IMR-90 (cell line): ENCODE results near the gene PPRC1. TPM values are rescaled to one million over a fixed set of nuclear protein-coding genes. Genes with fewer than 3 reads are reported as not detected.

ENCODE experiments used
- ATAC-seq: fragments of 200-7000 bp; cut with Tn5 transposase; 2 replicates; pipeline ENCODE4 v1.9.1; 2020; ENCODE audit warnings: low read depth, mild to moderate bottlenecking, moderate library complexity
- BruUV-seq: library from RNA; stranded (reverse); fragments of 400-500 nt; replicated peaks from 2 replicates; lab custom pipeline; 2021; lab: Mats Ljungman, UMichigan
- CTCF ChIA-PET: fragments of 300-600 bp; formaldehyde crosslinking; extraction: SDS; loops from one replicate; lab custom pipeline; 2021; ENCODE audit warnings: antibody characterized with exemption; lab: Yijun Ruan, JAX
- POLR2A ChIA-PET: fragments of 300-600 bp; sonication (Branson Sonifier 250); formaldehyde crosslinking; loops from one replicate; lab custom pipeline; 2022; ENCODE audit warnings: antibody characterized with exemption; ENCODE audit not compliant: unreplicated experiment; lab: Charles Lee
- DNase-seq: peaks from one replicate; pipeline ENCODE4 v3.0.0; 2013
- H2AFZ ChIP-seq: replicated peaks from 2 replicates; pipeline ENCODE3; 2013; ENCODE audit warnings: low read length, mild to moderate bottlenecking; ENCODE audit not compliant: poor library complexity
- H2AK5ac ChIP-seq: 2 replicates; pipeline ENCODE4 v1.6.1; 2013; ENCODE audit warnings: low read depth, low read length, inconsistent platforms
- H2AK9ac ChIP-seq: replicated peaks from 2 replicates; pipeline ENCODE3; 2013; ENCODE audit warnings: mild to moderate bottlenecking, low read depth, low read length, moderate library complexity; ENCODE audit not compliant: poor library complexity
- H2BK120ac ChIP-seq: 2 replicates; pipeline ENCODE4 v1.6.1; 2013; ENCODE audit warnings: low read depth, low read length, inconsistent platforms
- H2BK15ac ChIP-seq: 3 replicates; pipeline ENCODE4 v1.6.1; 2013; ENCODE audit warnings: low read depth, low read length, inconsistent platforms
- H2BK20ac ChIP-seq: 2 replicates; pipeline ENCODE4 v1.6.1; 2013; ENCODE audit warnings: low read depth, mild to moderate bottlenecking, inconsistent platforms, low read length, moderate library complexity
- H2BK5ac ChIP-seq: 2 replicates; pipeline ENCODE4 v1.6.1; 2013; ENCODE audit warnings: mild to moderate bottlenecking, low read depth, low read length, inconsistent platforms; ENCODE audit not compliant: poor library complexity, severe bottlenecking
- H3K14ac ChIP-seq: replicated peaks from 2 replicates; pipeline ENCODE4 v1.6.1; 2013; ENCODE audit warnings: low read depth, low read length, inconsistent platforms
- H3K18ac ChIP-seq: 2 replicates; pipeline ENCODE4 v1.6.1; 2013; ENCODE audit warnings: low read depth, low read length, control low read depth
- H3K23ac ChIP-seq: 2 replicates; pipeline ENCODE4 v1.6.1; 2013; ENCODE audit warnings: low read depth, low read length, inconsistent platforms
- H3K27ac ChIP-seq: 2 replicates; pipeline ENCODE4 v1.5.1; 2013; ENCODE audit warnings: mild to moderate bottlenecking, control low read depth, low read length; ENCODE audit not compliant: insufficient read depth
- H3K27me3 ChIP-seq: 2 replicates; pipeline ENCODE4 v1.6.1; 2013; ENCODE audit warnings: low read length; ENCODE audit not compliant: control insufficient read depth, insufficient read depth
- H3K36me3 ChIP-seq: 2 replicates; pipeline ENCODE4 v1.6.1; 2013; ENCODE audit warnings: low read length, mixed read lengths; ENCODE audit not compliant: control insufficient read depth, insufficient read depth
- H3K4ac ChIP-seq: 2 replicates; pipeline ENCODE4 v1.6.1; 2013; ENCODE audit warnings: low read depth, low read length, inconsistent platforms
- H3K4me1 ChIP-seq: 2 replicates; pipeline ENCODE4 v1.6.1; 2013; ENCODE audit warnings: low read length, mixed read lengths; ENCODE audit not compliant: control insufficient read depth, insufficient read depth
- H3K4me2 ChIP-seq: 2 replicates; pipeline ENCODE4 v1.6.1; 2013; ENCODE audit warnings: low read depth, mild to moderate bottlenecking, control low read depth, low read length, moderate library complexity
- H3K4me3 ChIP-seq: 2 replicates; pipeline ENCODE4 v1.5.1; 2013; ENCODE audit warnings: low read depth, mild to moderate bottlenecking, control low read depth, low read length, moderate library complexity; ENCODE audit not compliant: insufficient read depth
- H3K56ac ChIP-seq: 2 replicates; pipeline ENCODE4 v1.6.1; 2013; ENCODE audit warnings: low read length, inconsistent platforms; ENCODE audit not compliant: insufficient read depth; ENCODE audit errors: extremely low read depth
- H3K79me1 ChIP-seq, 2 experiments: 2 replicates each; pipeline ENCODE4 v1.6.1; 2013; ENCODE audit warnings: low read length in 2 of 2, inconsistent platforms in 1 of 2, low read depth in 1 of 2
- H3K9ac ChIP-seq: 2 replicates; pipeline ENCODE4 v1.6.1; 2013; ENCODE audit warnings: low read depth, low read length, control low read depth
- H3K9me1 ChIP-seq: 2 replicates; pipeline ENCODE4 v1.6.1; 2013; ENCODE audit warnings: low read length, inconsistent platforms; ENCODE audit not compliant: insufficient read depth
- H3K9me3 ChIP-seq: 2 replicates; pipeline ENCODE4 v1.6.1; 2013; ENCODE audit warnings: low read length; ENCODE audit not compliant: control insufficient read depth, insufficient read depth
- H4K20me1 ChIP-seq: 2 replicates; pipeline ENCODE4 v1.6.1; 2013; ENCODE audit warnings: low read length, inconsistent platforms; ENCODE audit not compliant: insufficient read depth
- H4K5ac ChIP-seq: 2 replicates; pipeline ENCODE4 v1.6.1; 2013; ENCODE audit warnings: mild to moderate bottlenecking, low read depth, low read length, control low read depth
- H4K8ac ChIP-seq, 2 experiments: 2 replicates each; pipeline ENCODE4 v1.6.1; 2013; ENCODE audit warnings: low read depth in 2 of 2, low read length in 2 of 2, control low read depth in 1 of 2, inconsistent platforms in 1 of 2
- H4K91ac ChIP-seq: 2 replicates; pipeline ENCODE4 v1.6.1; 2013; ENCODE audit warnings: low read depth, low read length, inconsistent platforms; ENCODE audit not compliant: insufficient read depth
- BHLHE40 ChIP-seq: fragments of 150-350 bp; IDR thresholded peaks from 2 replicates; pipeline ENCODE4 v1.6.1; 2016; ENCODE audit warnings: mild to moderate bottlenecking, low read depth, low read length
- CEBPB ChIP-seq: IDR thresholded peaks from 2 replicates; pipeline ENCODE4 v1.6.1; 2012; ENCODE audit warnings: low read depth, low read length, improper control_type of control experiment
- FOS ChIP-seq: fragments of 150-350 bp; IDR thresholded peaks from 2 replicates; pipeline ENCODE4 v1.6.1; 2016; ENCODE audit warnings: low read depth, low read length
- MXI1 ChIP-seq: IDR thresholded peaks from 2 replicates; pipeline ENCODE4 v1.6.1; 2012; ENCODE audit warnings: low read depth, mild to moderate bottlenecking, low read length, moderate library complexity, borderline replicate concordance
- NFE2L2 ChIP-seq: fragments of 150-350 bp; IDR thresholded peaks from 2 replicates; pipeline ENCODE4 v1.6.1; 2016; ENCODE audit warnings: low read depth, mild to moderate bottlenecking, low read length
- POLR2A ChIP-seq: IDR thresholded peaks from 2 replicates; pipeline ENCODE4 v1.6.1; 2012; ENCODE audit warnings: mild to moderate bottlenecking, low read depth, low read length
- RAD21 ChIP-seq: IDR thresholded peaks from 2 replicates; pipeline ENCODE4 v1.6.1; 2012; ENCODE audit warnings: low read length, improper control_type of control experiment
- RCOR1 ChIP-seq: IDR thresholded peaks from 2 replicates; pipeline ENCODE4 v1.6.1; 2012; ENCODE audit warnings: mild to moderate bottlenecking, low read length, improper control_type of control experiment; ENCODE audit not compliant: insufficient replicate concordance
- RFX5 ChIP-seq: IDR thresholded peaks from 2 replicates; pipeline ENCODE4 v1.8.0; 2012; ENCODE audit warnings: low read depth, mild to moderate bottlenecking, low read length, moderate library complexity
- SMC3 ChIP-seq: fragments of 150-350 bp; IDR thresholded peaks from 2 replicates; pipeline ENCODE4 v1.6.1; 2016; ENCODE audit warnings: low read depth, mild to moderate bottlenecking, antibody characterized with exemption, low read length, moderate library complexity
- WGBS, 2 experiments: methylation state at CpG; one replicate each; pipeline versions ENCODE4 v1.1.5 to v1.1.7; 2013; ENCODE audit warnings: missing lambda C conversion rate in 2 of 2; ENCODE audit not compliant: insufficient read length in 1 of 2; ENCODE audit errors: extremely low coverage in 2 of 2; 5-methylcytosine and 5-hydroxymethylcytosine counted together
- dilution Hi-C: fragments of 300-500 bp; cut with HindIII; formaldehyde crosslinking; loops from one replicate; pipeline ENCODE4 v1.14.3; 2018; ENCODE audit warnings: low sequenced_read_pairs; ENCODE audit not compliant: unreplicated experiment
- in situ Hi-C: fragments of 300-500 bp; cut with MboI; formaldehyde crosslinking; loops from 3 replicates; pipeline ENCODE4 v1.14.3; 2019; ENCODE audit warnings: low sequenced_read_pairs, inconsistent platforms, mixed read lengths
- intact Hi-C: fragments of 100-400 bp; cut with micrococcal nuclease; formaldehyde crosslinking; loops from 2 replicates; pipeline ENCODE4 v1.10.0; 2022
- polyA plus RNA-seq, 3 experiments: library from polyadenylated mRNA; depleted of rRNA; stranded (reverse); fragments of >200 nt; gene quantifications; 2 replicates each; pipeline ENCODE4 v1.2.3, GENCODE V29; 2012; ENCODE audit warnings: low replicate concordance in 1 of 3
- total RNA-seq: library from RNA; depleted of rRNA; stranded (reverse); fragments of >200 nt; gene quantifications from 2 replicates; pipeline ENCODE4 v1.2.3, GENCODE V29; 2012
- TF ChIP-seq, protein P1 (sequence below): fragments of 150-350 bp; IDR thresholded peaks from 2 replicates; pipeline ENCODE4 v1.6.1; 2016; ENCODE audit warnings: low read depth, mild to moderate bottlenecking, low read length, moderate library complexity, borderline replicate concordance
- TF ChIP-seq, protein P2 (sequence below): conservative IDR thresholded peaks from 2 replicates; pipeline ENCODE4 v1.5.1; 2012; ENCODE audit warnings: mild to moderate bottlenecking, low read depth, low read length, improper control_type of control experiment
- TF ChIP-seq, protein P3 (sequence below): fragments of 150-350 bp; IDR thresholded peaks from 2 replicates; pipeline ENCODE4 v1.6.1; 2017; ENCODE audit warnings: mild to moderate bottlenecking, antibody characterized with exemption, low read length, low read depth

The PPRC1 gene
- total and polyA plus RNA-seq, 2 of the 4 experiments (the other 2 are of a cell fraction), result 11.8 to 38.7 TPM

DNA sequence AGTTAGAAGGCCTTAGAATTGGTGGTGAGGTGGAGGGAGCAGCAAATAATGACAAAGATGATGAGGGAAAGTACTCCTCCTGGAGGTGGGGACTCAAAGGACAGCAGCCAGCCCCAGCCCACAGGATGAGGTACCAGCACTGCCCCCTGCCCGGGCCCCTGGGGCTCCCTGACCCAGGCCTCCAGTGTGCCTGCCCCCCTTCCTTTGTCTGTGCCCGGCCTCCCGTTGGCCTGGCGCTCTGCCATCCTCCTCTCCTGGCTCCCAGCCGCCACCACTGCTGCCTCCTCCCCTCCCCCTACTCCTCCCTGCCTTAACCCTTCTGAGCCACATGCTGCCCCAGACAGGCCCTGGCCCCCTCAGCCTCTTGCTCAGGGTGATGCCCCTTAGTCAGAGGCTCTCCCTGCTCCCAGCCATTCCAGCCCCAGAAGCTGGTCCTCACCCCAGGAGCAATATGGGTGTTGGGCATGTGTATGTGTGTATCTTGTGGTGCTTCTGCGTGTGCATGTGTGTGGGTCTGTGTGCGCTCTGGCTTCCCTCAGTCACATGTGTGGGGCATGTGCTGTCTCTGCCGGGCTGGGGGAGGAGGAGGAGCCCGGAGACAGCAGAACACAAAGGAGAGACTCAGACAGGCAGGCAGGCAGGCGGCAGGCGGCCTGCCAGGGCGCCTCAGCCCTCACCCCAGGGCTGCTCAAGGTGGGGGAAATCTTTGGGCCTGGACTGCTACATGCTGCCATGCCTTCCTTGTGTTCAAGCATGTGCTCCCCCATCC lies 15.3 kb upstream of the PPRC1 start:
- H3K79me1 ChIP-seq, result peaks cover 12 to 70% of the 10 kb centered on the region in 2 experiments; a peak in 3 of 4 replicates
- peak overlapping the region; percentile 86 for H3K56ac ChIP-seq
- H2AFZ ChIP-seq, result peak overlapping the region; percentile 86
- 6% methylated on average over 8 of the region's 12 CpGs; no CpG with 5 or more reads in 1 of the 2 experiments for WGBS, 2 experiments
- no TSS peak for BruUV-seq
- no peaks in the 10 kb centered on the region for H3K27me3 ChIP-seq
- H2AK5ac ChIP-seq, result peak overlapping the region; percentile 98
- H3K9me1 ChIP-seq, result peaks cover 15% of the 10 kb centered on the region
- peak overlapping the region; percentile 88 for H3K4me2 ChIP-seq
- peak overlapping the region; percentile 98 for H3K23ac ChIP-seq
- no peaks in the 10 kb centered on the region for H3K9me3 ChIP-seq
- dilution Hi-C loops (no loop called here), in situ Hi-C loops (no loop called here), intact Hi-C loops (no loop called here)
- H2BK15ac ChIP-seq, result peak overlapping the region; percentile 41
- peak overlapping the region; percentile 75 for H3K18ac ChIP-seq
- peak overlapping the region; percentile 99 for H3K4ac ChIP-seq
- DNase-seq (peak; percentile 73), ATAC-seq (peak; percentile 1)
- peak overlapping the region; percentile 66 for H4K5ac ChIP-seq
- H4K8ac ChIP-seq, result peak overlapping the region; percentile 53 to 91
- POLR2A ChIA-PET, result interaction anchor here (0.8 kb wide), 1 partner anchor 10 kb away, joined by 3 read pairs; no protein-coding TSS in a partner anchor
- H3K4me1 ChIP-seq, result peaks cover 39% of the 10 kb centered on the region
- peak overlapping the region; percentile 94 for H2BK5ac ChIP-seq
- H3K14ac ChIP-seq, result peak overlapping the region; percentile 96
- peak overlapping the region; percentile 99 for H2AK9ac ChIP-seq
- H3K27ac ChIP-seq, result peak overlapping the region; percentile 91
- peak overlapping the region; percentile 86 for H2BK20ac ChIP-seq
- peak overlapping the region; percentile 87 for H2BK120ac ChIP-seq
- H4K20me1 ChIP-seq, result peaks cover 34% of the 10 kb centered on the region
- peak overlapping the region; percentile 77 for H4K91ac ChIP-seq
- no peaks in the 10 kb centered on the region for H3K36me3 ChIP-seq
- no peak for TF ChIP-seq RCOR1
- TF ChIP-seq, protein P1, sequence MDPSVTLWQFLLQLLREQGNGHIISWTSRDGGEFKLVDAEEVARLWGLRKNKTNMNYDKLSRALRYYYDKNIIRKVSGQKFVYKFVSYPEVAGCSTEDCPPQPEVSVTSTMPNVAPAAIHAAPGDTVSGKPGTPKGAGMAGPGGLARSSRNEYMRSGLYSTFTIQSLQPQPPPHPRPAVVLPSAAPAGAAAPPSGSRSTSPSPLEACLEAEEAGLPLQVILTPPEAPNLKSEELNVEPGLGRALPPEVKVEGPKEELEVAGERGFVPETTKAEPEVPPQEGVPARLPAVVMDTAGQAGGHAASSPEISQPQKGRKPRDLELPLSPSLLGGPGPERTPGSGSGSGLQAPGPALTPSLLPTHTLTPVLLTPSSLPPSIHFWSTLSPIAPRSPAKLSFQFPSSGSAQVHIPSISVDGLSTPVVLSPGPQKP, result no peak
- no peak; the same call in 1 of the 2 replicates for TF ChIP-seq NFE2L2
- 0 out of 2 replicates have a peak, but pooled peaks have one; percentile 62 for TF ChIP-seq MXI1
- TF ChIP-seq RAD21, result no peak
- no peak for TF ChIP-seq FOS
- TF ChIP-seq, protein P2, sequence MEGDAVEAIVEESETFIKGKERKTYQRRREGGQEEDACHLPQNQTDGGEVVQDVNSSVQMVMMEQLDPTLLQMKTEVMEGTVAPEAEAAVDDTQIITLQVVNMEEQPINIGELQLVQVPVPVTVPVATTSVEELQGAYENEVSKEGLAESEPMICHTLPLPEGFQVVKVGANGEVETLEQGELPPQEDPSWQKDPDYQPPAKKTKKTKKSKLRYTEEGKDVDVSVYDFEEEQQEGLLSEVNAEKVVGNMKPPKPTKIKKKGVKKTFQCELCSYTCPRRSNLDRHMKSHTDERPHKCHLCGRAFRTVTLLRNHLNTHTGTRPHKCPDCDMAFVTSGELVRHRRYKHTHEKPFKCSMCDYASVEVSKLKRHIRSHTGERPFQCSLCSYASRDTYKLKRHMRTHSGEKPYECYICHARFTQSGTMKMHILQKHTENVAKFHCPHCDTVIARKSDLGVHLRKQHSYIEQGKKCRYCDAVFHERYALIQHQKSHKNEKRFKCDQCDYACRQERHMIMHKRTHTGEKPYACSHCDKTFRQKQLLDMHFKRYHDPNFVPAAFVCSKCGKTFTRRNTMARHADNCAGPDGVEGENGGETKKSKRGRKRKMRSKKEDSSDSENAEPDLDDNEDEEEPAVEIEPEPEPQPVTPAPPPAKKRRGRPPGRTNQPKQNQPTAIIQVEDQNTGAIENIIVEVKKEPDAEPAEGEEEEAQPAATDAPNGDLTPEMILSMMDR, result peak; percentile 33
- no peak for TF ChIP-seq RFX5
- no peak for TF ChIP-seq SMC3
- no peak for TF ChIP-seq BHLHE40
- TF ChIP-seq, protein P3, sequence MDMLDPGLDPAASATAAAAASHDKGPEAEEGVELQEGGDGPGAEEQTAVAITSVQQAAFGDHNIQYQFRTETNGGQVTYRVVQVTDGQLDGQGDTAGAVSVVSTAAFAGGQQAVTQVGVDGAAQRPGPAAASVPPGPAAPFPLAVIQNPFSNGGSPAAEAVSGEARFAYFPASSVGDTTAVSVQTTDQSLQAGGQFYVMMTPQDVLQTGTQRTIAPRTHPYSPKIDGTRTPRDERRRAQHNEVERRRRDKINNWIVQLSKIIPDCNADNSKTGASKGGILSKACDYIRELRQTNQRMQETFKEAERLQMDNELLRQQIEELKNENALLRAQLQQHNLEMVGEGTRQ, result peak; percentile 68
- no peak for TF ChIP-seq CEBPB
- TF ChIP-seq POLR2A, result no peak
- H3K9ac ChIP-seq, result peak overlapping the region; percentile 80
- H3K4me3 ChIP-seq, result peak overlapping the region; percentile 15
- CTCF ChIA-PET, result interaction anchor here (0.5 kb wide), 1 partner anchor 20 kb away, joined by 3 read pairs; no protein-coding TSS in a partner anchor
